Epithelial cell of prostate (primary cell): ENCODE measurements around the gene GSK3B.
"Not testable (repeated sequence)": the region's sequence is repeated elsewhere in the genome, so short reads cannot be mapped to it uniquely, and the experiment has no call there.

ENCODE experiments used
- DNase-seq: peaks from one replicate; pipeline ENCODE4 v3.0.0-alpha.2; 2011; ENCODE audit warnings: low read depth, low spot score
- H3K27ac ChIP-seq: fragments of 450-650 bp; 2 replicates; pipeline ENCODE4 v1.5.1; 2017; ENCODE audit warnings: mild to moderate bottlenecking

Gene GSK3B

DNA sequence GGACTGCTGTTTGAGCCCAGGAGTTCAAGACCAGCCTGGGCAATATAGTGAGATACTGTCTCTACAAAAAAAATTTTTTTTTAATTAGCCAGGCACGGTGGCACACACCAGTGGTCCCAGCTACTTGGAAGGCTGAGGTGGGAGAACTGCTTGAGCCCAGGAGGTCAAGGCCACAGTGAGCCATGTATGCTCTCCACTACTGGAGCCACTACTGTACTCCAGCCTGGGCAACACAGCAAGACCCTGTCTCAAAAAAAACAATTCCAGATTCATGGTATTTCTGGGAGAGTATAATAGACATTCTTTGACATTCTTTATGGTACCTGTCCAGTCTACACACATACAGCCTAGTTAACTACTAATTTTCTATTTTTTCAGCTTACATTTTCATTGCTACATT lies 70.1 kb downstream of the GSK3B start:
- no peak for DNase-seq
- no peak overlapping the region for H3K27ac ChIP-seq

DNA sequence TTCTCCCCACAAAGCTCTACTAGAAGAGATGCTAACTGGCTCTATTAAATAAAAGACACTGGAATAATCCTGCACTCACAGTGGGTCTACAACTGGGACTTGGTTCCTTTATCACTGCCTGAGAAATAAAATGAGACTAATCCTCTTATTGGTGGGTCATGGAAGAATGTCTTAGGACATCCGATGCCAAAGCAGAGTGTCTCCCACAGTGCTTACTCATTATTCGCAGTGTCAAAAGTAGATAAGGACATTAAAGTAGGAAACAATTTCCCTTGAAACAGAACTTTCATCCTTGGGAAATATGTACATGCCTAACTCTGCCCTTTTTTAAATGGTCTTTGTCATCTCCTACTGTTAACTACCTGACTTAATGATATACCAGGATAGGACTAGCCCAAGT lies 71.5 kb downstream of the GSK3B start:
- DNase-seq, result no peak
- H3K27ac ChIP-seq, result no peak overlapping the region

DNA sequence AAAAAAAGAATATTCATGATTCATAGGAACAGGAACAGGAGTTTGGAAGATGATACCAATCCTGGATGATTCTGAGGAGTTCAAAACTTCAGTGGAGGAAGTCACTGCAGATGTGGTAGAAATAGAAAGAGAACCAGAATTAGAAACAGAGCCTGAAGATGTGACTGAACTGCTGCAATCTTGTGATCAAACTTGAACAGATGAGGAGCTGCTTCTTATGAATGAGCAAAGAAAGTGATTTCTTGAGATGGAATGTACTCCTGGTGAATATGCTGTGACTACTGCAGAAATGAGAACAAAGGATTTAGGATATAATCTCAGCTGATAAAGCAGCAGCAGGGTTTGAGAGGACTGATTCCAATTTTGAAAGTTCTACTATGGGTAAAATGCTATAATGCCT lies 72.7 kb downstream of the GSK3B start:
- DNase-seq, result no peak

DNA sequence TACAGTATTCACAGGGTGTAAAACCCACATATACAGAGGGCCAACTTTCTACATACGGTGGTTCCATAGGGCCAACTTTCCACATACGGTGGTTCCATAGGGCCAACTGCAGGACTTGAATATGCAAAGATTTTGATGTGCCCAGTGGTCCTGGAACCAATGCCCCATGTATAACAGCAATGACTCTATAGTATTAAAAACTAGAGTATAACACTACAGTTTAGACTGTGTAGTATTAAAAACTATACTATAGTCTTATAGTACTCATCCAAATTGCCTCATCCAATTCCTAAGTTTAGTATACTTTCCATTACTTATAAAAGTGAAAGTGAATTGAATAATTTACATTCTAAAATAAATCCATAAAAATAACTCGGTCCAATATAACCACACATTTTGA lies 75.9 kb downstream of the GSK3B start:
- no peak overlapping the region for H3K27ac ChIP-seq
- no peak for DNase-seq

More for the DNA sequence above, 72.7 kb downstream of the GSK3B start:
- H3K27ac ChIP-seq, result peak overlapping the region; percentile 18

DNA sequence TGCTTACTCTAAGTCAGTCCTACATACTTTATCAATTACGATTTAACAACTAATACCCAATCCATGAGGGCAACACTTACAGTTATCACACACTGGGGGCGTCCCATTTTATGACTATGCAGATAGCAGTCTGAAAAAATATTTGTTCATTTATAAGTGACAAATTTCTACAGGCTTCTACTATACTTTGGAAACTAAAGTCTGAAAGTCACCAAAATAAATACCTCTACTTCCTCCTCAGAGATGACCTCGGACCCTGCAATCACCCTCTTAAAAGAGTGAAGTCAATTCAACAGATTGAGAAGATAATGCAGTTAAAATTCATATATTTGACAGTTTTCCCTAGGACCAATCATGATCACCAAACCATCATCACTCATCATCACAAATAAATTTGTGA lies 76.6 kb downstream of the GSK3B start:
- no peak overlapping the region for H3K27ac ChIP-seq
- DNase-seq, result no peak

DNA sequence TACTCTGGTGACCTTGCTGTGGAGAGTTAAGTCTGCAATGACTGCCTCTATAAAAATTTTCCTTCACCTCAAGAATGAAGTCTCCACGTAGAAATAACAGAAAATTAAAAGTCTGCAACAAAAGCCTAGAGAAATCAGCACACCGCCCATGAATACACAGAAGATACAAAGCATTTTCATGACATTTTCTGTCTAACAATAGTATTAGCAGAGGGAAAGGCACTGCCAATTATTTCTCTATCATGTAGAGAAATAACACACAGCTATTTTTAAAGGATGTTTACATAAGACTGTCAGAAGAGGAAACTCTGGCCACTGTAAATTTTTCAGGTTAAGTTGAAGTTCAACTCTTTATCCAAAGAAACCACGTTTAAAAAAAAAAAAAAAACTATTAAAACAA lies 80.8 kb downstream of the GSK3B start:
- no peak for DNase-seq
- H3K27ac ChIP-seq, result no peak overlapping the region

DNA sequence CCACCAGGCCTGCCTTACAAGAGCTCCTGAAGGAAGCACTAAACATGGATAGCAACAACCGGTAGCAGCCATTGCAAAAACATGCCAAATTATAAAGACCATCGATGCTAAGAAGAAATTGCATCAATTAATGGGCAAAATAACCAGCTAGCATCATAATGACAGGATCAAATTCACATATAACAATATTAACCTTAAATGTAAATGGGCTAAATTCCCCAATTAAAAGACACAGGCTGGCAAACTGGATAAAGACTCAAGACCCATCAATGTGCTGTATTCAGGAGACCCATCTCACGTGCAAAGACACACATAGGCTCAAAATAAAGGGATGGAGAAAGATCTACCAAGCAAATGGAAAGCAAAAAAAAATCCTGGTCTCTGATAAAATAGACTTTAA lies 88.5 kb downstream of the GSK3B start:
- not testable (repeated sequence) for H3K27ac ChIP-seq

DNA sequence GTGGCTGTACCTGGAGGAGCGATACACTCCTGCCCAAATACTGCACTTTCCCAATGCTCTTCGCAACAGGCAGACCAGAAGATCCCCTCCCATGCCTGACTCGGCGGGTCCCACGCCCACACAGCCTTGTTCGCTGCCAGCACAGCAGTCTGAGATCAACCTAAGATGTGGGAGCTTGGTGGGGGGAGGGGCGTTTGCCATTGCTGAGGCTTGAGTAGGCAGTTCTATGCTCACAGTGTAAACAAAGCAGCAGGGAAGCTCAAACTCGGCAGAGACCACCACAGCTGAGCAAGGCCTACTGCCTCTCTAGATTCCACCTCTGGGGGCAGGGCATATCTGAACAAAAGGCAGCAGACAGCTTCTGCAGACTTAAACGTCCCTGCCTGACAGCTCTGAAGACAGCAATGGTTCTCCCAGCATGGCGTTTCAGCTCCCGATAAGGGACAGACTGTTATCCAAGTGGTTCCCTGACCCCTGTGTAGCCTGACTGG lies 90.2 kb downstream of the GSK3B start:
- H3K27ac ChIP-seq, DNase-seq: not testable (repeated sequence)

More for the DNA sequence above, 88.5 kb downstream of the GSK3B start:
- not testable (repeated sequence) for DNase-seq

DNA sequence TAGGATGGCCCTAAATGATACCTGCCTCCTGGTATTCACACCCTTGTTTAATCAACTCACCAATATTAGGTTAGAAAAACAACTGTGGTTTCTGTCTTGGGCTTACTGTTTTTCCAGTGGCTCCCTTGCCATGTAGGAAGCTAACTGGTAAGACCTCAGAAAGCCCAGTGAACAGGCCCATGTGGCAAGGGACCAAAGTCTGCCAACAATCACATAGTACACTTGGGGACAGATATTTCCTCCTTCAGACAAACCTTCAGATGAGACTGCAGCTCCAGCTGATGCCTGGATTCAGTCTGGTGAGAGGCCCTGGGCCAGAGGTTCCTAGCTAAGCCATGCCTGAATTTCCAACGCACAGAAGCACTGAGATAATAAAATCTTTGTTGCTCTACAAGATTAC lies 96.1 kb downstream of the GSK3B start:
- H3K27ac ChIP-seq, result no peak overlapping the region
- no peak for DNase-seq

DNA sequence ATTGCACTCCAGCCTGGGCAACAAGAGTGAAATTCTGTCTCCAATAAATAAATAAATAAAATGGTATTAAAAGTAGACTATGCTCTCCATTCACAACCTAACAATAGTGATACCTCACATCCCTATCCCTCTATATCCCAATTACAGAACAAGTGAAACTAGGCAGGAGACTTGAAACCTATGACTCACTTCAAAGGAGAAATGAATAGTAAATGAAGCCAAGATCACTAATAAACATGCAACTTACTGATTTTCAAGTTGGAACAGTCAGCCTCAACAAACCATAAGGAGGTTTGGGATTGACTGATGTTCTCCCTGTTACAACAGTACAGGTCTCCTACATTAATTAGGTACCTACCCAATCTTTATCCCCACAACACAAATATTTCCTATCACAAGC lies 103.4 kb downstream of the GSK3B start:
- peak overlapping the region; percentile 17 for H3K27ac ChIP-seq

DNA sequence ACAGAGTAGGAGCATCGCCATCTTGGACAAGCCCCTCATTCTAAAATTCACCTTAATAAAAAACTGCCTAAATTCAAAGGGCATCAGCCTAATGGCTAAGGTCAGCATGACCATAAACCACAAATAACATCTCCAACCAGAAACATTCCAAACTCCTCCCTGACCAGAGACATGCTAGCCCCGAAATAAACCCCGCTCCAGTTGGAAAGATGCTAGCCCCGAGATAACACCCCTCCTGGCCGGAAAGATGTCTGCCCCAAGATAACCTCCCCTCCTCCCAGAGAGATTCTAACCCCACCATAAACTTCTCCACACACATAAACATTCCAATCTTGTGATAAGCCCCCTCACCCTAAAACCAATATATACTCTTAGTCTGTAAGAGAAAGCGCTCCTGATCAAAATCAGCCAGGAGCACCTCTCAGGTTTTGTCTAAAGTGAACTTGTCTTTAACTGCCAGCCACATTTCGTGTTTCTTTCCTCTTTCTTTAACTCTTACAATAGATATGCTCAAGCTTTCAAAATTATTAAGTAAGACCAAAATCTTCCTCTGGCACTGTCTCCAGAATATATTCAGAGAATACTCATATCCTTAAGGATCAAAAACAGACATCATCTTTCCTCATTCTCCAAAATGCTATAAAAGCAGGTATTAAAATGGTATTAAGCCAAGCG lies 104.1 kb downstream of the GSK3B start:
- no peak for DNase-seq
- H3K27ac ChIP-seq, result no peak overlapping the region

More for the DNA sequence above, 103.4 kb downstream of the GSK3B start:
- no peak for DNase-seq

DNA sequence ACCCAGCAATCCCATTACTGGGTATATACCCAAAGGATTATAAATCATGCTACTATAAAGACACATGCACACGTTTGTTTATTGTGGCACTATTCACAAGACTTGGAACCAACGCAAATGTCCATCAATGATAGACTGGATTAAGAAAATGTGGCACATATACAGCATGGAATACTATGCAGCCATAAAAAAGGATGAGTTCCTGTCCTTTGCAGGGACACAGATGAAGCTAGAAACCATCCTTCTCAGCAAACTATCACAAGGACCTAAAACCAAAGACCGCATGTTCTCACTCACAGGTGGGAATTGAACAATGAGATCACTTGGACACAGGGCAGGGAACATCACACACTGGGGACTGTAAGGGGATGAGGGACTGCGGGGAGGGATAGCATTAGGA lies 107.4 kb downstream of the GSK3B start:
- not testable (repeated sequence) for DNase-seq, H3K27ac ChIP-seq

DNA sequence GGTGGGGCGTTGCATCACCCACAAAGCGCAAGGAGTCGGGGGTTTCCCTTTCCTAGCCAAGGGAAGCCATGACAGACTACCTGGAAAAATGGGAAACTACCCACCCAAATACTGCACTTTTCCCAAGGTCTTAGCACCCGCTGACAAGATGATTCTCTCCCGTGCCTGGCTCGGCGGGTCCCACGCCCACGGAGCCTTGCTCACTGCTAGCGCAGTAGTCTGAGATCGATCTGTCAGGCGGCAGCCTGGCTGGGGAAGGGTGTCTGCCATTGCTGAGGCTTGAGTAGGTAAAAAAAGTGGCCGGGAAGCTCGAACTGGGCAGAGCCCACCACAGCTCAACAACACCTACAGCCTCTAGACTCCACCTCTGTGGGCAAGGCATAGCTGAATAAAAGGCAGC lies 112.9 kb downstream of the GSK3B start:
- DNase-seq, result no peak
- H3K27ac ChIP-seq, result no peak overlapping the region

DNA sequence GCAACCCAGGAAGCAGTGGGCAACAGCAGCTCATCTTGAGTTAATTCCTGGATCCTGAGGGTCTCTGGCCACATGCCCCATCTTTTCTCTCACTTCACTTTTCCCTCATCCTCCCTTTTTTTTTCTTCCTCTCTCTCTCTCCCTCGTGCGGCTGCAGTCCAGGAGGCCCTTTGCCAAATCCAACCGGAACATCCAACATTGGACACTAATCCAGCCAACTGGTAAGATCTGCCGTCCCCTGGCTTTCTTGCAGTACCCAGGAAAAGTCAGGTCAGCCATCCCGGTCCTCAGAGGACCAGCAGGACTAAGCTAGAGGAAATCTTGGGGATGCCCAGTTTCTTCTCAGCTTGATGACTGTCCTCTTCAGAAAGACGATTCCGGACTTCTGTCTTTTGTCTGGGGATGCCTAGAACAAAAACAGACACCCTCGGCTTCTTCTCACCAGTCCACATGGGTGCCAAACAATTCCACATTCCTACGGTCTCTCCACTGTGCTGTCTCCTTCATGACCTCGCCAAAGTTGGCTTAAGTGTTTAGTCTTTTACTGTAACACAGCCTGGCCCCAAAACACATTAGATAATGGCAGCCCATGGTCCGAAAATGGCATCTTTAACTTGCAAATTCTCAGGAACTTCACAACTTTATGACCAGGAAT lies 115.6 kb downstream of the GSK3B start:
- no peak for DNase-seq
- H3K27ac ChIP-seq, result no peak overlapping the region

DNA sequence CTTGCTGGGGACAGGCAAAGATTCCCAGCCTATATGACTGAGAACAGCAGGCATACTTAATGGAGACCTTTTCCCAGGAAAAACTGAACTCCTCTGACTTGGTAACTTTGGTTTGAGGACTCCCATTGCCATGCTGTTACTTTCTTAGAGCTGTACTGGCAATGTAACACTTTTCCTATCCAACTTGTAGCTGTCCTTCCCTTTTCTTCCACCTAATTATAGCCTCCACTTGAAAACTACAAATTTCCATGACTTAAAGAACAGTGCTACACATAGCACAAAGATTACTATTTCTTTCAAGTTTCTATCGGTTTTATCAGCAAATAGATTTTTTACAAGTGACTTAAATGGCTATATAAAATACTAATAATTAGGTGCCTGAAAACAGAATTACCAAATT lies 116.9 kb downstream of the GSK3B start:
- no peak for DNase-seq
- peak overlapping the region; percentile 37 for H3K27ac ChIP-seq

DNA sequence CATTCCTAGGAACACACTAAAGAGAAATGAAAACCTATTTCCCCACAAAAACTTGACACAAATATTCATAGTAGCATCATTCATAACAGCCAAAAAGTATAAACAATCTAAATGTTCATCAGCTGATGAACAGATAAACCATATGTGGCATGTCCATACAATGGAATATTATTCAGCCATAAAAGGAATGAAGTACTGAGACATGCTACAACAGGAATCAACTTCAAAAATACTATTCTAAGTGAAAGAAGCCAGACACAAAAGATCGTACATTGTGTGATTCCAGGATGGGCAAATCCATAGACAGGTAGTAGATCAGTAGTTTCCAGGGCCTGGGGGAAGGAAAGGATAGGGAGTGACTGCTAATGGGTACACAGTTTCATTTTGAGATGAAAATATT lies 118.0 kb downstream of the GSK3B start:
- no peak for DNase-seq
- peak overlapping the region; percentile 37 for H3K27ac ChIP-seq

DNA sequence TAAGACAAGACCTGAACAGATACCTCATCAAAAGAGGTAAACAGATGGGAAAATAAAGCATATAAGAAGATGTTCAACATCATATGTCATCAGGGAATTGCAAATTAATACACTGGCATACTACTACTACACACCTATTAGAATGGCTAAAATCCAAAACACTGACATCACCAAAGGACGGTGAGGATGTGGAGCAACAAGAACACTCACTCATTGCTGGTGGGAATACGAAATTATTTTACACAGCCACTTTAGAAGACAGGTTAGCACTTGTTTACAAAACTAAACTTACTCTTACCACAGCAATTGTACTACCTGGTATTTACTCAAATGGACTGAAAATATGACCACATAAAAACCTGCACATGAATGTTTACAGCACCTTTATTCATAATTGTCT lies 119.6 kb downstream of the GSK3B start:
- DNase-seq, result peak; percentile 78
- H3K27ac ChIP-seq, result peak overlapping the region; percentile 36

DNA sequence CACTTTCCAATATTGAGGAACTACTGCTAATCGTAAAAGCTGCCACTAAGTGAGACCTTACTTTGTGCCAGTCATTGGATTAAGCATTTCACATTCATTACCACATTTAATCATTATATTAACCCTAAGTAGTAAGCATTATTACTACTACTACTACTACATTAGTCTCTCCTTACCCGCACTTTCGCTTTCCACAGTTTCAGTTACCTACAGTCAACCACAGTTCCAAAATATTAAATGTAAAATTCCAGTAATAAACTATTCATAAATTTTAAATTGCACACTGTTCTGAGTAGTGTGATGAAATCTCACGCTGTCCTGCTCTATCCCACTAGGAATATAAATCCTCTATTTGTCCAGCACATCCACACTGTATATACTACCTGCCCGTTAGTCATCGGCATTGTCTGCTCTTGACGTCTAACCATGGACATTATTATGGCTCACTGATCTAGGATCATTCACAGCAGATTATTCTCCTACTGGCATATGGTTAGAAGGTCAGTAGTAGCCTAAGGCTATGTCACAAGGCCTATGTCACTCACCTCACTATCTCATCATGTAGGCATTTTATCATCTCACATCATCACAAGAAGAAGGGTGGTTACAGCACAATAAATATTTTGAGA lies 121.1 kb downstream of the GSK3B start:
- peak overlapping the region; percentile 36 for H3K27ac ChIP-seq
- no peak for DNase-seq

DNA sequence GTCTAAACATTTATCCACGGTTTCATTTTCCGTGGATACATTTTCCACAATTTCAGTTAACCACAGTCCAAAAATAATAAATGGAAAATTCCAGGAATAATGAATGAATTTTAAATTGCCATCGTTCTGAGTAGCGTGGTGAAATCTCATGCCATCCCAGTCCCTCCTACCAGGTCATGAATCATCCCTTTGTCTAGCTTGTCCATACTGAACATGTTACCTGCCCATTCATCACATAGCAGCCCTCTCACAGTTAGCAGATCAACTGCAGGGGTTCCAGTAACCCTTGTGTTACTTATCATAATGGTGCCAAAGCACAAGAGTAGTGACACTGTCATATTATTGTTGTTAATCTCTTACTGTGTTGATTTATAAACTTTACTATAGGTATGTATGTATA lies 124.5 kb downstream of the GSK3B start:
- DNase-seq, result no peak
- peak overlapping the region; percentile 24 for H3K27ac ChIP-seq

DNA sequence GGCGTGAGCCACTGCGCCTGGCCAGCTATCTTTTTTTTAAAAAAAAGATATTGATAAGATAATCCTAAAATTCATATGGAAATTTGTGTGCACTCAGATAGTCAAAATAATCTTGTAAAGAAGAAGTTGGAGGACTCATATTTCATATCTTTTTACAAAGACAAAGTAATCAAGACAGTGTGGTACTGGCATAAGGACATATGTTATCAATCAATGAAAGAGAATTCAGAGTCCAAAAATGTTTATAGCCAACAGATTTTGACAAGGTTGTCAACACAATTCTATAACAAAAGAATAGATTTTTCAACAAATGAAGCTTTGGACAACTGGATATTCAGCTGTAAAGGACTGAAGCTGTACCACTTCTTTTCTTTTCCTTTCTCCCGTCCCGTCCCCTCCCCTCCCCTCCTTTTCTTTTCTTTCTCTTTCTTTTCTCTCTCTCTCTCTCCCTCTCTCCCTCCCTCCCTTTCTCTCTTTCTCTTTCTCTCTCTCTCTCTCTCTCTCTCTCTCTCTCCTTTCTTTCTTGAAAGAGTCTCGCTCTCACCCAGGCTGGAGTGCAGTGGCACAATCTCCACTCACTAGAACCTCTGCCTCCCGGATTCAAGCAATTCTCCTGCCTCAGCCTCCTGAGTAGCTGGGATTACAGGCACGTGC lies 126.8 kb downstream of the GSK3B start:
- no peak for DNase-seq
- H3K27ac ChIP-seq, result no peak overlapping the region

DNA sequence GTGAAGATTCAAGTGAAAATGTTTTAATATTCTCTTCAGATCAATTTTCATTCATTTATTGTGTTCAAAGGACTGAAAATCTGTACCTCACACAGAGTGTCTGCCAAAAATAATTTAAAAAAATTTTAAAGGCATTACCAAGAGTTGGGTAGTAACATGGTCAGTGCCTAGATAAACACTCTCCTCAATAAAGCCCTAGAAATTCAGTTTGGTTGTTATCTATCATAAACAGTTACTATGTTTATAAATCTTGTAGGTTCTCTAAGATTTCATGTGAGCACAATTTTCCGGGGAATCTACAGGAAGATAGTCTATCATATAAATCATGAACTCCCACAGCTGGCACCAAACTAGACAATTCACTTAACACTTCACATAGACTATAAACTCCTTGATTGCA lies 128.6 kb downstream of the GSK3B start:
- H3K27ac ChIP-seq, result no peak overlapping the region
- DNase-seq, result no peak
